ENCODE data around the gene NKAIN4. TPM values are rescaled to one million over a fixed set of nuclear protein-coding genes. Genes with fewer than 3 reads are reported as not detected.

Gene NKAIN4
- total RNA-seq: not detected in 2 replicates

DNA sequence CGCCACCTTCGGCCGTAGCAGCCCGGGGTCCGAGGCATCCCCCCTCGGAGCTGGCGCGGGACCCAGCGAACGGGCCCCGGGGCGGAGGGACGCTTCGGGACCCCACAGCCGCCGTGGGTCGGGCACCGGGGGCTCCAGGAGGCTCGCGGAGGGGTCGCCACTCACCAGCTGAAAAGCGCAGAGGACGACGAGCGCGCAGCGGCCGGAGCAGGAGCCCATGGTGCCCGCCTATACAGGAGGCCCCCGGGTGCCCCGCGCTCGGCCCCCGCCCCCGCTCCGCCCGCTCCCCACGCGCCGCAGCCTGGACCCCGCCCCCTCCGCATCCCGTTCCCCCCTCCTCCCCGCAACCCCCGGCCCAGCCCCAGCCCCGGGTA is at the start of gene NKAIN4:
Gene NKAIN4, minus strand, starts transcription at position 232 of the 374 bp plus-strand sequence. Its CDS starts 13 bp downstream, at position 219.

DNA sequence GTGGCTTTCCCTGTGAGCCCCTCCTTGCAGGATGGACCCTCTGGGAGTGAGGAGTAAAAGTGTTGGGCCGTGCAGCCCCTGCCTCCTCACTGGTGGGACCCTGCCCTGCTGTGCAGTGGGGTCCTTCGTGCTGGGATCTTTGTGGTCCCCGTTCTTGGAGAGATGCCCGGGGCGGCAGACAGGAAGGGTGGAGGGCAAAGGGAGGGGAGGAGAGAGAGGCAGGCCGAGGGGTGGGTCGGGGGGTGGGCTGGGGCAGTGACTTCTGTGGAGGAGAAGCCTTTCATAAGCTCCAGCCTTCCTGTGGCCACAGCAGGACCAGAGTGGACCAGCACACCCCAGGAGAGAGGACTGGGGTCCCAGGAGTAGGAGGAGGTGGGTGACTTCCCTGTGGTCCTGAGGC is 38.6 kb upstream of the NKAIN4 start, which contains the start of gene COL20A1:
Gene COL20A1, plus strand, starts transcription at position 283 of the 400 bp plus-strand sequence. CDS start 1,922 bp downstream, outside the sequence.

DNA sequence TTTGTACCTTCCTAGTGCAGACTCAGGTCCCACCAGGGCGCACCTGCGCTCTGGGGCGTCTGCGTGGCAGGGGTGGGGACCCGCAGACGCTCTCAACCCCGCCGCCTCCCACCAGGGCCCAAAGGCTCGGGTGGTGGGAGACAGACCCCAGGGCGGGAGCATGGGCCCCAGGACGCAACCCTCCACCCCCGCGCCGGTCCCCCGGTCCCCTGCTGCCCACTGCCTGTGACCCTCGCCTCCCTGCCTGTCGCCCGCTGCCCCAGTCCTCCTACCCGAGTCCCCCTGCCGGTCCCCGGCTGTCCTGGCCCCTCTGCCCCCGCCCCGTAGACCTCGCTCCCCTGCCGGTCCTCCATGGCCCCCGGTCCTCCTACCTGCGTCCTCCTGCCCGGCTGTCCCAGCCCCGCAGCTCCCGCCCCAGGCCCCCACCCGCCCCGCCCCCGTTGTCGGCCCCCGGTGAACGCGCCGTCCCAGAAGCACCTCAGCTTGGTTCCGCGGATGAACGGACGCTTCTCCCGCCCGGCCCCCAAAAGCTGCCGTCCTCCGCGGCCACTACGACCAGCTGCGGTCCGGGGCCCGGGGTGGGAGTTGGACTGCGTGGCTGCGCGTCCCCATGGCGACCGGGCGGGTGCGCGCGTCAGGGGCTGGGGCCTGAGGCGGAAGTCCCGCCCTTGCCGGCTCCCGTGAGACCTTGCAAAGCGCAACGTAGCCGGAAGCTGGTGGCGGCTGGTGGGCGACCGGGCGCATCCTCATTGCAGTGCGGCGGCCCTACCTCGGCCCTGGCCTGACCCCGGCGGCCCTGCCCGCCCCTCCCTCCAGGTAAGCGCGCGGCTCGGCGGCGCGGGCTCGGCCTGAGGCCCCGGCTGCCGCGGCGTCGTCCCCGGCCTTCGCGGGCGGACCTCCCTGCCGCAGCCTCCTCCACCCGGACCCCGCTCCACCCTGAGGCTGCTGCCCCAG is 18.1 kb upstream of the NKAIN4 start, which contains the start of gene ARFGAP1:
Gene ARFGAP1, plus strand, starts transcription at position 709 of the 954 bp plus-strand sequence. CDS start 2,768 bp downstream, outside the sequence.

DNA sequence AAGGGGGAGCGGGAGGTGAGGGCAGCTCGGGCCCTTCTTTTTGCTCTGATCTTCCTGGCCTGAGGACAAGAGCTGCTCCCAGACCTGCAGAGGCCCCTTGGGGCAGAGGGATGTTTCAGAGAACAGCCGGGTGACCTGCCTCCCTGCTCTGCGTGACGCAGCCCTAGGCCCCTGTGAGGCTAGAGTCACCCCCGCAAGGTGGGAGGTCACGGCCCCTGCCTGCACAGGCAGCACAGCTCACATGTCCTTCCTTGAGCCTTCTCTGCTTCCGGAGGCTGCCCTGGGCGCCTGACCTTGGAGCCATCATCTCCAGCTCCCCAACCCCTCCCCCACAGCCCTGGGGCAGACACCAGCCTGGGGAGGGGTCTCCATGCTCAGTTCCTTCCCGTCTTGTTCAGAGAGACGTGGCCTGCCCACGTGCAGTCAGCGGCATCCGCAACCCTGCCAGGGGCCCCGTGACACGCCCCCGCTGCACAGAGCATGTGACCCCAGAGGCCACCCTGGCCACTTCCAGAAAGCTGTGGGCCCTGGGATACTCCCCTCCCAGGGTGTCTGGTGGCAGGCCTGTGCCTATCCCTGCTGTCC is 18.8 kb downstream of the NKAIN4 start, which contains the start of gene BIRC7:
Gene BIRC7, plus strand, starts transcription at position 507 of the 585 bp plus-strand sequence. CDS start 192 bp downstream, outside the sequence.

DNA sequence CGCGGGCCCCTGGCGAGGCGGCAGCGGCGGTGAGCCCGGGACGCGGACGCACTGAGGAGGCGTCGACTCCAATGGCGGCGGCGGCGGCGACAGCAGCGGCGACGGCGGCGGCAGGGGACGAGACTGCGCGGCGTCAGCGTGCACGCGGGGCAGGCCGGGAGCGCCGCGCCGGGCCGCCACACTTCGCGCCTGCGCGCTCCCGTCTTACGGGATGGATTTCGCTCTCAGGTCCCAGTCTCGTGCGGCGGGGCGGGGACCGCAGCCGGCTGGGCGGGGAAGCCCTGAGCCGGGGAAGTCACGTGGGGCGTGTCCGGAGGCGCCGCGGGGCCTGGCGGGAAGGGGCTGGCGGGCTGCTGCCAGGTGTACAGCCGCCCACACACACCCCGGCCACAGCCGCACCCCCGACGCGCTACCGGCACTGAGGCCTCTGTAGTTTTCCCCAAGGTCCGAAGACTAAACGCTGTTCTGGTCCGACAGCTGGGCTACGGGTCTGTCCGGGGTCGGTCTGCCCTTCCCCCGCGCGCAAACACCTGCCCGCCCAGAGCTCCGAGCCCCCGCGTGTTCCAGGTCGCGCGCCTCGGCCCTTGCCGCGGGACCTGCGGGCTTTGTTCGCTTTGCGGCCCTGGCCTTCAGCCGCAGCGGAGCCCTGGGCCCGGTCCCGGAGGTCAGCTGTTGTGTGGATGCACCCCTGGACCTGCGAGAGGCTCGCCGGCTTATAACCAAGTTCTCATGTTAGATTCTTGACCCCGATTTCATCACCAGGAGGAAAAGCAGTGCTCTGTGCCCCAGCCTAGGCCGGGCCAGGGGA is 38.0 kb downstream of the NKAIN4 start, which contains the start of gene YTHDF1:
Gene YTHDF1, minus strand, starts transcription at position 91 of the 808 bp plus-strand sequence. CDS start 239 bp downstream, outside the sequence.

Other genes starting within 250 kb of the NKAIN4 start
- gene BHLHE23, start 247.5 kb downstream of the NKAIN4 start, total RNA-seq: not detected in 2 replicates
- 16.2 and 20.2 TPM in 2 replicates for gene YTHDF1, start 38.3 kb downstream of the NKAIN4 start, total RNA-seq
- gene BIRC7, start 18.6 kb downstream of the NKAIN4 start, total RNA-seq: not detected in 2 replicates
- 58.3 and 63.9 TPM in 2 replicates for gene ARFGAP1, start 18.4 kb upstream of the NKAIN4 start, total RNA-seq
- gene COL20A1, start 38.7 kb upstream of the NKAIN4 start, total RNA-seq: not detected in 2 replicates
- gene CHRNA4, start 106.9 kb upstream of the NKAIN4 start, total RNA-seq: not detected in 2 replicates
- gene KCNQ2, start 218.2 kb upstream of the NKAIN4 start, total RNA-seq: not detected in 2 replicates
- 0.30 and 0.67 TPM in 2 replicates for gene EEF1A2, start 244.6 kb upstream of the NKAIN4 start, total RNA-seq

Data from bronchus fibroblast of lung (primary cell).